GM21717 (cell line): ENCODE data around the gene DQX1.

Experiments used
- ATAC-seq: cut with Tn5 transposase; IDR thresholded peaks from one replicate; pipeline ENCODE4 v1.9.1; 2021; ENCODE audit warnings: mild to moderate bottlenecking, moderate library complexity; ENCODE audit not compliant: unreplicated experiment

Gene DQX1

GRCh38 chr2:74533464-74533863 lies 7.4 kb upstream of the DQX1 start:
- no peak for ATAC-seq

GRCh38 chr2:74532222-74532621 lies 6.2 kb upstream of the DQX1 start:
- ATAC-seq: no peak

- ATAC-seq: no peak
These were observed 5.6 kb upstream of the DQX1 start for GRCh38 chr2:74531666-74532065.

GRCh38 chr2:74530239-74531187 lies 4.5 kb upstream of the DQX1 start:
- peak; percentile 30 for ATAC-seq

- ATAC-seq: peak; percentile 74
These were observed 3.6 kb upstream of the DQX1 start, which contains the start of the genes AUP1 and HTRA2 for GRCh38 chr2:74529357-74530238. AUP1 (minus strand) TSS chr2:74529706; CDS start chr2:74529629, 77 bp downstream. HTRA2 (plus strand) TSS chr2:74529933; CDS start chr2:74530007, 74 bp downstream.

- peak; percentile 14 for ATAC-seq
These were observed 2.7 kb upstream of the DQX1 start for GRCh38 chr2:74528600-74529356.

- no peak for ATAC-seq
These were observed 1.7 kb upstream of the DQX1 start for GRCh38 chr2:74527741-74528140.

- ATAC-seq: no peak
These were observed 709 bp upstream of the DQX1 start for GRCh38 chr2:74526649-74527230.

GRCh38 chr2:74524955-74525716 lies 895 bp downstream of the DQX1 start:
- no peak for ATAC-seq

- ATAC-seq: no peak
These were observed 2.0 kb downstream of the DQX1 start for GRCh38 chr2:74524005-74524404.

- no peak for ATAC-seq
These were observed 3.5 kb downstream of the DQX1 start for GRCh38 chr2:74522516-74522915.

- no peak for ATAC-seq
These were observed 9.4 kb downstream of the DQX1 start for GRCh38 chr2:74516650-74517049.

GRCh38 chr2:74515981-74516633 lies 9.9 kb downstream of the DQX1 start:
- no peak for ATAC-seq

- ATAC-seq: no peak
These were observed 10.6 kb downstream of the DQX1 start for GRCh38 chr2:74515271-74515980.

- ATAC-seq: no peak
These were observed 11.4 kb downstream of the DQX1 start, which contains the start of gene TLX2 for GRCh38 chr2:74514368-74515270. TLX2 (plus strand) TSS chr2:74514450; CDS start chr2:74514807, 357 bp downstream.

- no peak for ATAC-seq
These were observed 12.2 kb downstream of the DQX1 start for GRCh38 chr2:74513605-74514367.
